OCI-LY3 (cell line): Measurements from ENCODE around the gene ESX1.

ENCODE experiments used
- H2AFZ ChIP-seq: fragments of 200-600, 300-600 bp; shearing (Covaris generic); 2 replicates; pipeline ENCODE4 v1.6.0; 2014; ENCODE audit warnings: antibody characterized with exemption, low read depth, low read length
- H3K27ac ChIP-seq: fragments of 200-600, 300-600 bp; sonication (generic); 2 replicates; pipeline ENCODE4 v1.5.1; 2014; ENCODE audit warnings: mild to moderate bottlenecking, low read length, moderate library complexity, mixed read lengths
- H3K27me3 ChIP-seq: fragments of 200-600, 300-600 bp; sonication (generic); 2 replicates; pipeline ENCODE4 v1.6.1; 2014; ENCODE audit warnings: low read depth, low read length, mixed read lengths
- H3K36me3 ChIP-seq: fragments of 200-600, 300-600 bp; sonication (generic); replicated peaks from 2 replicates; pipeline ENCODE3; 2014; ENCODE audit warnings: low read depth, low read length, mixed read lengths
- H3K4me1 ChIP-seq: fragments of 300-600, 200-600 bp; sonication (generic); 2 replicates; pipeline ENCODE4 v1.6.1; 2014; ENCODE audit warnings: low read length, mixed read lengths
- H3K4me2 ChIP-seq: fragments of 200-600, 300-600 bp; sonication (generic); 2 replicates; pipeline ENCODE4 v1.6.1; 2014; ENCODE audit warnings: low read length, mixed read lengths
- H3K4me3 ChIP-seq: fragments of 300-600, 200-600 bp; sonication (generic); 2 replicates; pipeline ENCODE4 v1.5.1; 2014; ENCODE audit warnings: antibody characterized with exemption, mild to moderate bottlenecking, low read length, moderate library complexity
- H3K79me2 ChIP-seq: fragments of 300-600, 200-600 bp; shearing (Covaris generic); 2 replicates; pipeline ENCODE4 v1.6.1; 2014; ENCODE audit warnings: mild to moderate bottlenecking, low read length, mixed read lengths
- H3K9ac ChIP-seq: fragments of 300-600, 200-600 bp; shearing (Covaris generic); 2 replicates; pipeline ENCODE4 v1.6.0; 2014; ENCODE audit warnings: mild to moderate bottlenecking, low read length, moderate library complexity
- H3K9me3 ChIP-seq: fragments of 200-600, 300-600 bp; shearing (Covaris generic); 2 replicates; pipeline ENCODE4 v1.6.1; 2014; ENCODE audit warnings: low read length, mixed read lengths; ENCODE audit not compliant: insufficient read depth
- H4K20me1 ChIP-seq: fragments of 200-600, 300-600 bp; sonication (generic); 2 replicates; pipeline ENCODE4 v1.6.1; 2016; ENCODE audit warnings: low read length, mixed read lengths; ENCODE audit not compliant: insufficient read depth
- CTCF ChIP-seq: fragments of 200-600, 300-600 bp; sonication (generic); IDR thresholded peaks from 2 replicates; pipeline ENCODE4 v1.5.1; 2014; ENCODE audit warnings: antibody characterized with exemption, low read length, low read depth
- EZH2phosphoT487 ChIP-seq: fragments of 200-600 bp; shearing (Covaris generic); IDR thresholded peaks from 2 replicates; pipeline ENCODE4 v1.6.1; 2018; ENCODE audit warnings: antibody characterized with exemption, mixed run types, low read depth

Gene ESX1

GRCh38 chrX:104205548-104205947 is 49.2 kb downstream of the ESX1 start:
- Histone ChIP-seq H2AFZ (no peak overlapping the region), H3K27ac (no peak overlapping the region), H3K36me3 (no peaks in the 10 kb centered on the region), H3K27me3 (no peaks in the 10 kb centered on the region), H3K79me2 (no peaks in the 10 kb centered on the region), H3K4me2 (no peak overlapping the region), H4K20me1 (no peaks in the 10 kb centered on the region), H3K4me1 (no peaks in the 10 kb centered on the region), H3K9ac (no peak overlapping the region), H3K4me3 (no peak overlapping the region), H3K9me3 (no peaks in the 10 kb centered on the region)
- TF ChIP-seq CTCF, result no peak
- no peak for TF ChIP-seq EZH2phosphoT487
